ENCODE results near the gene TTC3.

DNA sequence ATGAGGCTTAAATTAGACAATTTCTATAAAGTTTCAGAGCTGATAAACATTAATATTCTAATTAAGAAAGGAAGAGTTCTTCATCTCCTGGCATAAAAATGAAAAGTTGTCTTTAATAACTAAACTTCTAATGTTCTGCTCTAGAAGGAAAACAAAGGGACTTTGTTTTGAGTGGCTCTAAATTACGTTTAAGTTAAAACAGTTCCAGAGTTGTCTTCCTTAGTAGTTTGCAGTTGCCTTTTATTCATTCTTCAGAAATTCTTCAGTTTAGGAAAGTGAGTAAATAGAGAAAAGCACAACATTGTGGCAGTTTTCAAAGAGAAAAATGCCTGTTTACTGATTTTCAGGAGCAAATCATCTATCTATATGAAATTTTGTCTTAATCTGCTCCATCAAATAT lies 86.9 kb downstream of the TTC3 start:
- TF ChIP-seq TAF1 (IDR thresholded peaks at IDR 0.05; ENCODE audit: low read depth) (no peak), POLR2AphosphoS5 (IDR thresholded peaks at IDR 0.05) (no peak)

Data from neural cell (in vitro differentiated cells).